ENCODE results near the gene SLC6A6. TPM values are rescaled to one million over a fixed set of nuclear protein-coding genes. Genes with fewer than 3 reads are reported as not detected.

SLC6A6 gene
- total RNA-seq, 1 donor from 2014 or later, result 24.2 TPM

- Histone ChIP-seq H3K27ac (ENCODE audit: low read depth, low read length) (no peak overlapping the region), H3K9ac (ENCODE audit: low read length) (no peak overlapping the region), H4K20me1 (ENCODE audit: insufficient read depth, low read length) (no peaks in the 10 kb centered on the region), H3K4me3 (ENCODE audit: insufficient read depth, low read depth, low read length) (no peak overlapping the region), H3K27me3 (ENCODE audit: insufficient read depth, low read length) (peaks cover 31% of the 10 kb centered on the region), H3K9me3 (ENCODE audit: insufficient read depth, low read depth, low read length) (no peaks in the 10 kb centered on the region), H2AFZ (ENCODE audit: low read depth, low read length) (no peak overlapping the region), H3K36me3 (ENCODE audit: insufficient read depth, low read length) (no peaks in the 10 kb centered on the region), H3K4me2 (ENCODE audit: low read length) (no peak overlapping the region), H3K4me1 (ENCODE audit: insufficient read depth, low read length) (no peaks in the 10 kb centered on the region), H3K79me2 (ENCODE audit: insufficient read depth, low read length) (no peaks in the 10 kb centered on the region)
- peaks cover 50% of the 10 kb centered on the region for H3K27me3 Mint-ChIP-seq (ENCODE audit: low read depth, unreplicated experiment)
- H3K4me3 Mint-ChIP-seq (ENCODE audit: unreplicated experiment), result no peak overlapping the region
- no peaks in the 10 kb centered on the region for H3K36me3 Mint-ChIP-seq (ENCODE audit: low read depth, unreplicated experiment)
- no peaks in the 10 kb centered on the region for H3K4me1 Mint-ChIP-seq (ENCODE audit: low read depth, unreplicated experiment)
- DNase-seq (ENCODE audit: low read depth), result no peak
- FAIRE-seq, result no peak
- no peak for TF ChIP-seq EZH2 (IDR thresholded peaks at IDR 0.05; ENCODE audit: insufficient read depth, low read length)
- TF ChIP-seq, protein P1, sequence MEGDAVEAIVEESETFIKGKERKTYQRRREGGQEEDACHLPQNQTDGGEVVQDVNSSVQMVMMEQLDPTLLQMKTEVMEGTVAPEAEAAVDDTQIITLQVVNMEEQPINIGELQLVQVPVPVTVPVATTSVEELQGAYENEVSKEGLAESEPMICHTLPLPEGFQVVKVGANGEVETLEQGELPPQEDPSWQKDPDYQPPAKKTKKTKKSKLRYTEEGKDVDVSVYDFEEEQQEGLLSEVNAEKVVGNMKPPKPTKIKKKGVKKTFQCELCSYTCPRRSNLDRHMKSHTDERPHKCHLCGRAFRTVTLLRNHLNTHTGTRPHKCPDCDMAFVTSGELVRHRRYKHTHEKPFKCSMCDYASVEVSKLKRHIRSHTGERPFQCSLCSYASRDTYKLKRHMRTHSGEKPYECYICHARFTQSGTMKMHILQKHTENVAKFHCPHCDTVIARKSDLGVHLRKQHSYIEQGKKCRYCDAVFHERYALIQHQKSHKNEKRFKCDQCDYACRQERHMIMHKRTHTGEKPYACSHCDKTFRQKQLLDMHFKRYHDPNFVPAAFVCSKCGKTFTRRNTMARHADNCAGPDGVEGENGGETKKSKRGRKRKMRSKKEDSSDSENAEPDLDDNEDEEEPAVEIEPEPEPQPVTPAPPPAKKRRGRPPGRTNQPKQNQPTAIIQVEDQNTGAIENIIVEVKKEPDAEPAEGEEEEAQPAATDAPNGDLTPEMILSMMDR (IDR thresholded peaks at IDR 0.05; ENCODE audit: insufficient read depth, low read depth, low read length), result no peak
- H3K9me3 Mint-ChIP-seq (ENCODE audit: unreplicated experiment), result no peaks in the 10 kb centered on the region
- no peak overlapping the region for H3K27ac Mint-ChIP-seq (ENCODE audit: unreplicated experiment)
Measured at GRCh38 chr3:14537590-14538450, 135.4 kb downstream of the SLC6A6 start.

DNA sequence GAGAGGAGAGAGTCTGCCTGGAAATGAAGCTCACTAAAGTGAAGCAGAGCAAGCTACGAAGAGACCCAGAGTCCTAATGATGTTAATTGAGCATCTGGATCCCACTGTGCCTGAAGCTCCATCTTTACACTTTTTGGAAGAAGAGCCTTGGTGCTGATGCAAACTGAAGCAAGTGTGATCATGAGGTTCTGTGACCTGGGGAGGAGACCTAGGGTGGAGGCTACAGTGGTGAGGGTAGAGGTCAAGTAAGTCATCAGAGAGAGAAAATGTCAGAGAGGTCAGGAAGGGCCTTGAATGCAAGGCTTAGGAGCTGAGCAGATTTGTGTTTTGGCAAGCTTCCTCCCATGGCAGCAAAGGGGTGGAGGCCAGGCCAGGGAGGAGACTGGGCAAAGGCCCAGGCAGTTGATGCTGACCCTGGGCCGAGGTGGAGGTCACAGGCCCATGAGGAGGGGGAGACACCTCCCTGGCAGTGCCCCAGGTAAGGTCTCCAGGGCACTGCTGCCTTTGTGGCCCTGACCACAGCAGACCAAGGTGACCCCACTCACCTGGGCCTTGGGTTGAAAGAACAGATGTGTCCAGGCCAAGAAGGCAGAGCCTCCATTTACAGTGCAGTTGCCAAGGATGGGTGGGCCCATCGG is 136.2 kb downstream of the SLC6A6 start:
- Histone ChIP-seq H3K9ac (ENCODE audit: low read length) (no peak overlapping the region), H3K4me2 (ENCODE audit: low read length) (no peak overlapping the region), H4K20me1 (ENCODE audit: insufficient read depth, low read length) (no peaks in the 10 kb centered on the region), H2AFZ (ENCODE audit: low read depth, low read length) (no peak overlapping the region), H3K9me3 (ENCODE audit: insufficient read depth, low read depth, low read length) (no peaks in the 10 kb centered on the region), H3K4me3 (ENCODE audit: insufficient read depth, low read depth, low read length) (no peak overlapping the region), H3K79me2 (ENCODE audit: insufficient read depth, low read length) (no peaks in the 10 kb centered on the region), H3K27ac (ENCODE audit: low read depth, low read length) (no peak overlapping the region), H3K4me1 (ENCODE audit: insufficient read depth, low read length) (no peaks in the 10 kb centered on the region), H3K36me3 (ENCODE audit: insufficient read depth, low read length) (no peaks in the 10 kb centered on the region), H3K27me3 (ENCODE audit: insufficient read depth, low read length) (peaks cover 31% of the 10 kb centered on the region)
- DNase-seq (ENCODE audit: low read depth) (no peak), FAIRE-seq (no peak)
- TF ChIP-seq EZH2 (IDR thresholded peaks at IDR 0.05; ENCODE audit: insufficient read depth, low read length), result no peak
- TF ChIP-seq, protein P1 (IDR thresholded peaks at IDR 0.05; ENCODE audit: insufficient read depth, low read depth, low read length), result no peak
- Mint-ChIP-seq H3K9me3 (ENCODE audit: unreplicated experiment) (no peaks in the 10 kb centered on the region), H3K4me3 (ENCODE audit: unreplicated experiment) (no peak overlapping the region), H3K27ac (ENCODE audit: unreplicated experiment) (no peak overlapping the region), H3K27me3 (ENCODE audit: low read depth, unreplicated experiment) (peaks cover 54% of the 10 kb centered on the region), H3K36me3 (ENCODE audit: low read depth, unreplicated experiment) (no peaks in the 10 kb centered on the region), H3K4me1 (ENCODE audit: low read depth, unreplicated experiment) (no peaks in the 10 kb centered on the region)

Other genes starting within 250 kb of the SLC6A6 start
- 28.2 and 33.6 TPM in 2 replicates for gene XPC, start 224.0 kb upstream of the SLC6A6 start, total RNA-seq
- gene LSM3, start 223.8 kb upstream of the SLC6A6 start, total RNA-seq, result 8.4 and 9.5 TPM in 2 replicates
- 3.1 and 3.3 TPM in 2 replicates for gene GRIP2, start 137.7 kb downstream of the SLC6A6 start, total RNA-seq
- 17.4 and 19.9 TPM in 2 replicates for gene CCDC174, start 249.2 kb downstream of the SLC6A6 start, total RNA-seq

Measured in astrocyte (in vitro differentiated cells and primary cell).